HEK293 (cell line): ENCODE results near the gene PTGER3.

ENCODE experiments used
- ZBTB8A ChIP-seq: fragments of 450-650 bp; formaldehyde crosslinking; IDR thresholded peaks from 2 replicates; pipeline ENCODE4 v1.5.1; 2016; ENCODE audit warnings: missing biosample characterization, missing genetic modification characterization
- ZNF184 ChIP-seq: fragments of 450-650 bp; IDR thresholded peaks from 2 replicates; pipeline ENCODE4 v1.5.1; 2018; ENCODE audit warnings: missing biosample characterization, mild to moderate bottlenecking, missing genetic modification characterization
- ZNF274 ChIP-seq, 2 experiments: fragments of 200-500 bp in 1 of 2; fragments of 450-650 bp in 1 of 2; sonication (Bioruptor generic) in 1 of 2; formaldehyde crosslinking in 1 of 2; IDR thresholded peaks; 2 replicates each; pipeline versions ENCODE4 v1.5.1 to v1.6.1; 2014 to 2016; ENCODE audit warnings: borderline replicate concordance in 1 of 2, inconsistent platforms in 1 of 2, low read length in 1 of 2, missing biosample characterization in 1 of 2, missing genetic modification characterization in 1 of 2
- ZNF473 ChIP-seq: fragments of 450-650 bp; formaldehyde crosslinking; IDR thresholded peaks from 2 replicates; pipeline ENCODE4 v1.5.1; 2017; ENCODE audit warnings: missing biosample characterization, missing genetic modification characterization
- ZNF510 ChIP-seq: fragments of 450-650 bp; formaldehyde crosslinking; IDR thresholded peaks from 2 replicates; pipeline ENCODE4 v1.5.1; 2018; ENCODE audit warnings: mild to moderate bottlenecking, missing genetic modification characterization, missing biosample characterization; ENCODE audit not compliant: insufficient replicate concordance
- ZNF629 ChIP-seq: fragments of 450-650 bp; formaldehyde crosslinking; IDR thresholded peaks from 2 replicates; pipeline ENCODE4 v1.5.1; 2017; ENCODE audit warnings: missing biosample characterization, missing genetic modification characterization
- TF ChIP-seq, protein P1 (sequence below): fragments of 450-650 bp; formaldehyde crosslinking; IDR thresholded peaks from 2 replicates; pipeline ENCODE4 v1.5.1; 2016; ENCODE audit warnings: missing biosample characterization, missing genetic modification characterization
- TF ChIP-seq, protein P2 (sequence below): fragments of 450-650 bp; formaldehyde crosslinking; IDR thresholded peaks from 2 replicates; pipeline ENCODE4 v1.5.1; 2016; ENCODE audit warnings: missing biosample characterization, missing genetic modification characterization
- TF ChIP-seq, protein P3 (sequence below): fragments of 450-650 bp; formaldehyde crosslinking; IDR thresholded peaks from 2 replicates; pipeline ENCODE4 v1.5.1; 2016; ENCODE audit warnings: missing biosample characterization, missing genetic modification characterization
- TF ChIP-seq, protein P4 (sequence below): fragments of 450-650 bp; formaldehyde crosslinking; IDR thresholded peaks from 2 replicates; pipeline ENCODE4 v1.5.1; 2016; ENCODE audit warnings: missing biosample characterization, missing genetic modification characterization

DNA sequence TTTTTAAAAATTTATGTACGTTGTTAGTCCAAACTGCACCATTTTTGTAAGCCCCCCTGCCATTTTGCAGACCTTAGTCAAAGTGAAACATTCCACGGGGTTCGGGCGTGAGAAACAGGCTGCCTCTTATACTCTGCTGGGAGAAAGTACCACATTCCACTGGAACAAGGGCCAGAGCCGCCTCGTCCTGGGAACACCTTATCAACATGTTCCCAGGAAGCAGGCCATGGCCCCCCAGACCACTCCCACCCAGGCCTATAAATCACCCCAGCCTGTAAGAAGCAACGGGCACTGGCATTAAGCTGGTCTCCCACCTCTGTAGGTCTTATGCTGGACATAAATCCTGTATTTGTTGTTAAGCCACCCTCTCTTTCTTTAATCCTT is 34.1 kb upstream of the PTGER3 start:
- no peak for TF ChIP-seq ZBTB8A
- TF ChIP-seq, protein P1, sequence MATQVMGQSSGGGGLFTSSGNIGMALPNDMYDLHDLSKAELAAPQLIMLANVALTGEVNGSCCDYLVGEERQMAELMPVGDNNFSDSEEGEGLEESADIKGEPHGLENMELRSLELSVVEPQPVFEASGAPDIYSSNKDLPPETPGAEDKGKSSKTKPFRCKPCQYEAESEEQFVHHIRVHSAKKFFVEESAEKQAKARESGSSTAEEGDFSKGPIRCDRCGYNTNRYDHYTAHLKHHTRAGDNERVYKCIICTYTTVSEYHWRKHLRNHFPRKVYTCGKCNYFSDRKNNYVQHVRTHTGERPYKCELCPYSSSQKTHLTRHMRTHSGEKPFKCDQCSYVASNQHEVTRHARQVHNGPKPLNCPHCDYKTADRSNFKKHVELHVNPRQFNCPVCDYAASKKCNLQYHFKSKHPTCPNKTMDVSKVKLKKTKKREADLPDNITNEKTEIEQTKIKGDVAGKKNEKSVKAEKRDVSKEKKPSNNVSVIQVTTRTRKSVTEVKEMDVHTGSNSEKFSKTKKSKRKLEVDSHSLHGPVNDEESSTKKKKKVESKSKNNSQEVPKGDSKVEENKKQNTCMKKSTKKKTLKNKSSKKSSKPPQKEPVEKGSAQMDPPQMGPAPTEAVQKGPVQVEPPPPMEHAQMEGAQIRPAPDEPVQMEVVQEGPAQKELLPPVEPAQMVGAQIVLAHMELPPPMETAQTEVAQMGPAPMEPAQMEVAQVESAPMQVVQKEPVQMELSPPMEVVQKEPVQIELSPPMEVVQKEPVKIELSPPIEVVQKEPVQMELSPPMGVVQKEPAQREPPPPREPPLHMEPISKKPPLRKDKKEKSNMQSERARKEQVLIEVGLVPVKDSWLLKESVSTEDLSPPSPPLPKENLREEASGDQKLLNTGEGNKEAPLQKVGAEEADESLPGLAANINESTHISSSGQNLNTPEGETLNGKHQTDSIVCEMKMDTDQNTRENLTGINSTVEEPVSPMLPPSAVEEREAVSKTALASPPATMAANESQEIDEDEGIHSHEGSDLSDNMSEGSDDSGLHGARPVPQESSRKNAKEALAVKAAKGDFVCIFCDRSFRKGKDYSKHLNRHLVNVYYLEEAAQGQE (tag by site-specific recombination) = no peak
- TF ChIP-seq ZNF473 = no peak
- TF ChIP-seq, protein P2, sequence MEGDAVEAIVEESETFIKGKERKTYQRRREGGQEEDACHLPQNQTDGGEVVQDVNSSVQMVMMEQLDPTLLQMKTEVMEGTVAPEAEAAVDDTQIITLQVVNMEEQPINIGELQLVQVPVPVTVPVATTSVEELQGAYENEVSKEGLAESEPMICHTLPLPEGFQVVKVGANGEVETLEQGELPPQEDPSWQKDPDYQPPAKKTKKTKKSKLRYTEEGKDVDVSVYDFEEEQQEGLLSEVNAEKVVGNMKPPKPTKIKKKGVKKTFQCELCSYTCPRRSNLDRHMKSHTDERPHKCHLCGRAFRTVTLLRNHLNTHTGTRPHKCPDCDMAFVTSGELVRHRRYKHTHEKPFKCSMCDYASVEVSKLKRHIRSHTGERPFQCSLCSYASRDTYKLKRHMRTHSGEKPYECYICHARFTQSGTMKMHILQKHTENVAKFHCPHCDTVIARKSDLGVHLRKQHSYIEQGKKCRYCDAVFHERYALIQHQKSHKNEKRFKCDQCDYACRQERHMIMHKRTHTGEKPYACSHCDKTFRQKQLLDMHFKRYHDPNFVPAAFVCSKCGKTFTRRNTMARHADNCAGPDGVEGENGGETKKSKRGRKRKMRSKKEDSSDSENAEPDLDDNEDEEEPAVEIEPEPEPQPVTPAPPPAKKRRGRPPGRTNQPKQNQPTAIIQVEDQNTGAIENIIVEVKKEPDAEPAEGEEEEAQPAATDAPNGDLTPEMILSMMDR (tag by site-specific recombination) = no peak
- no peak for TF ChIP-seq ZNF629
- no peak for TF ChIP-seq ZNF274 (IDR thresholded peaks at IDR 0.05; ENCODE audit: low read length)
- no peak for TF ChIP-seq ZNF274 (tag by site-specific recombination; IDR thresholded peaks at IDR 0.05; ENCODE audit: borderline replicate concordance)
- TF ChIP-seq, protein P3, sequence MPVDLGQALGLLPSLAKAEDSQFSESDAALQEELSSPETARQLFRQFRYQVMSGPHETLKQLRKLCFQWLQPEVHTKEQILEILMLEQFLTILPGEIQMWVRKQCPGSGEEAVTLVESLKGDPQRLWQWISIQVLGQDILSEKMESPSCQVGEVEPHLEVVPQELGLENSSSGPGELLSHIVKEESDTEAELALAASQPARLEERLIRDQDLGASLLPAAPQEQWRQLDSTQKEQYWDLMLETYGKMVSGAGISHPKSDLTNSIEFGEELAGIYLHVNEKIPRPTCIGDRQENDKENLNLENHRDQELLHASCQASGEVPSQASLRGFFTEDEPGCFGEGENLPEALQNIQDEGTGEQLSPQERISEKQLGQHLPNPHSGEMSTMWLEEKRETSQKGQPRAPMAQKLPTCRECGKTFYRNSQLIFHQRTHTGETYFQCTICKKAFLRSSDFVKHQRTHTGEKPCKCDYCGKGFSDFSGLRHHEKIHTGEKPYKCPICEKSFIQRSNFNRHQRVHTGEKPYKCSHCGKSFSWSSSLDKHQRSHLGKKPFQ (tag by site-specific recombination) = no peak
- TF ChIP-seq ZNF184 (tag by site-specific recombination) = no peak
- TF ChIP-seq, protein P4, sequence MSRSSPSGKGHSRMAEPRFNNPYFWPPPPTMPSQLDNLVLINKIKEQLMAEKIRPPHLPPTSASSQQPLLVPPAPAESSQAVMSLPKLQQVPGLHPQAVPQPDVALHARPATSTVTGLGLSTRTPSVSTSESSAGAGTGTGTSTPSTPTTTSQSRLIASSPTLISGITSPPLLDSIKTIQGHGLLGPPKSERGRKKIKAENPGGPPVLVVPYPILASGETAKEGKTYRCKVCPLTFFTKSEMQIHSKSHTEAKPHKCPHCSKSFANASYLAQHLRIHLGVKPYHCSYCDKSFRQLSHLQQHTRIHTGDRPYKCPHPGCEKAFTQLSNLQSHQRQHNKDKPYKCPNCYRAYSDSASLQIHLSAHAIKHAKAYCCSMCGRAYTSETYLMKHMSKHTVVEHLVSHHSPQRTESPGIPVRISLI (tag by site-specific recombination) = no peak
- no peak for TF ChIP-seq ZNF510 (tag by site-specific recombination)
